Measurements from ENCODE around the gene NCOA1. TPM values are rescaled to one million over a fixed set of nuclear protein-coding genes. Genes with fewer than 3 reads are reported as not detected.

Gene NCOA1
- total RNA-seq, 1 experiment from 2014 or later: 24.6 TPM

- CTCF ChIA-PET: no interaction called here
- POLR2A ChIA-PET: no interaction called here
- H3K4me1 ChIP-seq (ENCODE audit: control insufficient read depth, insufficient read depth, low read length): peaks cover 20% of the 10 kb centered on the region
- in situ Hi-C loops (cut with HindIII; ENCODE audit: low pct_unique_long_range_greater_than_20kb, low sequenced_read_pairs) (no loop called here), intact Hi-C loops (cut with micrococcal nuclease; ENCODE audit: unreplicated experiment) (no loop called here)
- no peaks in the 10 kb centered on the region for H3K9me3 ChIP-seq (ENCODE audit: control insufficient read depth, insufficient read depth, low read depth, low read length)
- no peaks in the 10 kb centered on the region for H3K36me3 ChIP-seq (ENCODE audit: control insufficient read depth, insufficient read depth, low read length)
- no peak overlapping the region for H3K27ac ChIP-seq (ENCODE audit: low read length)
- TF ChIP-seq CTCF (IDR thresholded peaks at IDR 0.05) (no peak), REST (IDR thresholded peaks at IDR 0.05; ENCODE audit: insufficient read depth in 1 of 2, low read depth in 2 of 2, low read length in 1 of 2) (no peak), POLR2AphosphoS5 (IDR thresholded peaks at IDR 0.05; ENCODE audit: low read depth, low read length) (no peak), SIN3A (IDR thresholded peaks at IDR 0.05; ENCODE audit: borderline replicate concordance, insufficient read depth, low read depth, low read length) (no peak), TCF7L2 (IDR thresholded peaks at IDR 0.05; ENCODE audit: low read depth, low read length) (no peak)
- no peak overlapping the region for H3K4me3 ChIP-seq (ENCODE audit: low read depth in 2 of 2, low read length in 2 of 2)
- DNase-seq (ENCODE audit: low read depth, low spot score): no peak
- no peaks in the 10 kb centered on the region for H3K27me3 ChIP-seq (ENCODE audit: control insufficient read depth, insufficient read depth, low read length)
- no TSS peak for BruUV-seq (replicated peaks)
- ATAC-seq: no peak
These were observed 5.9 kb downstream of the NCOA1 start for GRCh38 chr2:24496959-24497358.

- no peak for ATAC-seq
These were observed 6.6 kb downstream of the NCOA1 start for GRCh38 chr2:24497685-24498084.

More at GRCh38 chr2:24497685-24498084, 6.6 kb downstream of the NCOA1 start:
- no TSS peak for BruUV-seq (replicated peaks)
- no peak overlapping the region for H3K27ac ChIP-seq (ENCODE audit: low read length)
- H3K4me1 ChIP-seq (ENCODE audit: control insufficient read depth, insufficient read depth, low read length): peaks cover 16% of the 10 kb centered on the region
- no peaks in the 10 kb centered on the region for H3K9me3 ChIP-seq (ENCODE audit: control insufficient read depth, insufficient read depth, low read depth, low read length)
- no peak for DNase-seq (ENCODE audit: low read depth, low spot score)
- CTCF ChIA-PET: no interaction called here
- intact Hi-C loops (cut with micrococcal nuclease; ENCODE audit: unreplicated experiment): no loop called here
- H3K36me3 ChIP-seq (ENCODE audit: control insufficient read depth, insufficient read depth, low read length): no peaks in the 10 kb centered on the region
- no peaks in the 10 kb centered on the region for H3K27me3 ChIP-seq (ENCODE audit: control insufficient read depth, insufficient read depth, low read length)
- TF ChIP-seq CTCF (IDR thresholded peaks at IDR 0.05) (no peak), SIN3A (IDR thresholded peaks at IDR 0.05; ENCODE audit: borderline replicate concordance, insufficient read depth, low read depth, low read length) (no peak), POLR2AphosphoS5 (IDR thresholded peaks at IDR 0.05; ENCODE audit: low read depth, low read length) (no peak), TCF7L2 (IDR thresholded peaks at IDR 0.05; ENCODE audit: low read depth, low read length) (no peak), REST (IDR thresholded peaks at IDR 0.05; ENCODE audit: insufficient read depth in 1 of 2, low read depth in 2 of 2, low read length in 1 of 2) (no peak)
- in situ Hi-C loops (cut with HindIII; ENCODE audit: low pct_unique_long_range_greater_than_20kb, low sequenced_read_pairs): no loop called here
- H3K4me3 ChIP-seq (ENCODE audit: low read depth in 2 of 2, low read length in 2 of 2): no peak overlapping the region
- POLR2A ChIA-PET: no interaction called here

Data from Panc1 (cell line).